Measurements from ENCODE around the gene AFAP1.

GRCh38 chr4:7777017-7777710 is 162.5 kb downstream of the AFAP1 start:
- no peak for TF ChIP-seq CTCF (conservative IDR thresholded peaks at IDR 0.05; ENCODE audit: low read depth, low read length)
- TF ChIP-seq BHLHE40 (IDR thresholded peaks at IDR 0.05; ENCODE audit: low read depth, low read length) = no peak
- no peak for TF ChIP-seq NFE2L2 (IDR thresholded peaks at IDR 0.05; ENCODE audit: low read depth, low read length)

All from IMR-90 (cell line).